Right renal cortex interstitium (tissue), 3 donors: ENCODE measurements around the gene GMDS. TPM values are rescaled to one million over a fixed set of nuclear protein-coding genes. Genes with fewer than 3 reads are reported as not detected.
A peak's percentile ranks its signal among the peaks of the same experiment; 100 is the strongest.

Source experiments
- DNase-seq, 3 donors: peaks; one replicate each; pipeline ENCODE4 v3.0.0-alpha.2; 2013; ENCODE audit warnings: low read depth in 3 of 3, low spot score in 2 of 3
- polyA plus RNA-seq, 3 donors: library from polyadenylated mRNA; unstranded; fragments of 120-200 nt; gene quantifications; one replicate each; pipeline ENCODE4 v1.2.1, GENCODE V29; 2013; ENCODE audit not compliant: insufficient read length in 3 of 3

GMDS gene
- 10 to 100 TPM; 70.8 to 90.1 (median 74.0) TPM for polyA plus RNA-seq

DNA sequence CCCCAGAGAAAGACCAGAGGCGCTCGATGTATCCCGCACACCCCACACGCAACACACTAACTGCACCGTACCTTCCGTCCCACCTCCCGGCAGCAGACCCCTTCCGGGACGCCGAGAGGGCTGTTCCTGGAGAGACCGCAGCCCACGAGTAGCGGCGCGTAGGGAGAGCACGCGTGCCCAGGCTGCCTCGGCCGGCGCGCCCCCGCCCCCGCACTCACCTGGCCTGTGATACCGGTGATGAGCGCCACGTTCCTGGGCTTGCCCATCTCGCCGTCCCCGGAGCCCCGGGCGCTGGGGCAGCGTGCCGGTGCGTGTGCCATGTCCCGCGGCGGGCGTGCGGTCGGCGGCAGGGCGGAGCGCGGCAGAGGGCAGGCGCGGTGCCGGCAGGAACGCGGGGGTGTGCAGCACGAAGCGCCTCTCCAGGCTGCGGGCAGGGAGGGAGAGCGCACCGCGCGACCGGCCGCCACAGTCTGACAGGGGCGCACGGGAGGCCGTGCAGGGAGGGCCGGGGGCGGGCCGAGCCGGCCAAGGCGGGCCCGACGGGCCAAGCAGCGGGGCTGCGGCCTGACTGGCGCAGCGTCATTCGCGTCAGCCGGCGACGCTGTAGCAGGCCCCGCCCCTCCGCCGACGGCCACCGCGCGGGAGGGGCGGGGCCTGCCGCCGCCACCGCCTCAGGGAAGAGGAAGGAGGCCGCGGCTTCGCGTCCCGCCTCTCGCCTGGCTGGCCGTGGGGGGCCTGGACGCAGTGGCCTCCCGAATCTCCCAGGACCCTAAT is at the start of gene GMDS:
Gene GMDS (minus strand): TSS at position 503 of the 774 bp plus-strand sequence.
- peak; percentile 65 to 81 (median 80) for DNase-seq

DNA sequence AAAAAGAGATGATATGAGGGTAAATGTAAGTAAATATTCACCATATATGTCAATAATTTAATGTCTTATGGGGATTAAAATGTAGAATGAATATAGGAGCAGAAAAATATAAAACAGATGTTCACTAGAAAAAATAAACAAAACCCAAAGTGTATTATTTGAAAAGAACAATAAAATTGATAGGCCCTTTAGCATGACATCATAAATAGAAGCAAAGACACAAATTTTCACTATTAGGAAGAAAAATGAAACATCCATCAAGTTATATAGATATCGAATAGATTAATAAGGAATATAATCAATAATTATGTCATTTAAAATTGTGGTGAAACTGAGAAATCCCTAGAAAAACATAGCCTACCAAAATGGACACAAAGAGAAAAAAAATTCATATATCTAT is 40.1 kb upstream of the GMDS start:
- DNase-seq = no peak

DNA sequence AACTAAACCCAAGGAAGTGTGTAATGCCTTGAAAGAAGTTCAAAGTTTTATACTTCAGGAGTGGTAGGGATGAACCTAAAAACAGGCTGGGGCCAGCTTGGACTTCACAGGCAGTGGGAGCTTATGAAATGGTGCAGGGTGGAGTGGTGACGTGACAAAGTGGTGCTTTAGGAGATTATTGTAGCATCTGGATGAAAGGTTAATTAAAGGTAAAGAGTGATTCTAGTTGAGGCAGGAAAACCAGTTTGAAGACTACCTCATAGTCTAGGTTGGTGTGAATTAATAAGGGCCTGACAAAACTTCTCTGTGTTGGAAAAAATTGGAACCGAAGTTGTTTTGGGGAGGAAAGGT is 30.5 kb upstream of the GMDS start:
- DNase-seq = no peak

DNA sequence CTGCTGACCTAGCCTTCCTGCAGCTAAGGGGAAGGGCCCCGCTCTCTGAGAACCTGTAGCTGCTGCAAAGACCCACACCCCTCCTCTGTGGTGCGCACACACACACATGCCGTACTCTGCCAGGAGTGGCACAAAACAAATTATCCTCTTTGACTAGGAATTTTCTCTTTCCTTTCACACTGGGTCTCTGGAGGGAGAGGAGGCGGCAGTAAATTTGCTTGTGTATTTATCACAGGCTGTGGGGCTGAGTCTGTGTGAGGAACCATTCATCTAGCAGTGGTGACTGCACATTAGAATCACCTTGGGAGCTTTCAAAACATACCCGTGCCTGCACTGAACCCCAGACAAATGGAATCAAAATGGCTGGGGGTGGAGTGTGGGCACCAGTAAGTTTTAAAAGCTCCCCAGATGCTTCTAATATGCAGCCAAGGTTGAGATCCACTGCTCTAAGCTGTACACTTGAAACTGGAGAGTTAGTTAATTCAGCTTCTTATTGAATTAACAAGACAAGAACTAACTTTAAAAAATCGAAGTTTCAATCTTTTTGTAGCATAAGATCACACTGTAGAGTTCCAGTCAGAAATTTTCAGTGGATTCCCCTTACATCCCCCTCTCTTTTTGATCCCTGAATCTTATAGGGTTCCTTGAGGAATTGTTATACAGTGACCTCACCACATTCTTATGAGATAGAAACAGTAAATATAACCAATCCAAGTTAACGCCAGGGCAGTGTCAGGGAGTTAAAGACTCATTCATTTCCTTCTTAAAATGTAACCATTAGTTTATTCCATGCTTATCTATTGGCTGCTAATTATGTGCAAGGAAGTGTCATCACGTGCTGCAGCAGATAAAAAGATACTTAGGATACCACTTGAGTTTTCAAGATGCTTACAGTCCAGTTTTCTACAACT is 29.8 kb upstream of the GMDS start:
- DNase-seq = no peak

DNA sequence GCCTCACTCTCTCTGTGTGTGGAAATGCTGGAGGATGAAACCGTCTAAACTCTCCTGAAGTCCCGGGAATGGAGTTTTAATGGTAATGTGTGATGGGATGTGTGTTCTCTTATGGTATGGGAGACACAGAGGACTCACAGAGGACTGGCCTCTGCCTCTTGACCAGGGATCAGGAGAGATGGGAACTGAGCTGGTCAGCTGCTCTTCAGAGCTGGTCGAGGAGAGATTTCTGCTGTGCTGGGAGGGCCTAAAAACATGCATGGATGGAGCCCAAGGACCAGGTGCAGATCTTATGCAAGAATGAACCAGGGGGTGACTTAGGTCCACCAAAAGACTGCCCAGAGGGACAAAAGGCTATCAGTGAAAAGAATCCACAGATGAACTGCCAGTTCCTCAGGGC is 27.3 kb upstream of the GMDS start:
- DNase-seq = no peak

DNA sequence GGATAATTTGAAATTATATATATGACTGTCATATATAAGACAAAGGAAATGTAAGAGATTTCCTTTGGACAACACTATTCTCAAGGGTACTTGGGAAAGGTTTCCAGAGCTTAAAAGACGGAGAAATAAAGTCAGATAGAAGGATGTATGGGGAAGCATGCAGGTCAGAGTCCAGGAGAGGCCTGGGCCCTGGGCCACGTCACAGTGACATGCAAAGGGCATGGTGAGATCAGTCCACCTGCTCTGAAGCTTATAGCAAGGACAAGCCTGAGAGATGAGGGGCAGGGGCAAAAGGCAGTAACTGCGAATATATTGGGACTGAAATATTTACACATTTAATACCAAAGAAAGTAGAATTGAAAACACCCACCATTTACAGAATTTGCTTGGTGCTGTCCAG is 24.6 kb upstream of the GMDS start:
- DNase-seq = no peak

DNA sequence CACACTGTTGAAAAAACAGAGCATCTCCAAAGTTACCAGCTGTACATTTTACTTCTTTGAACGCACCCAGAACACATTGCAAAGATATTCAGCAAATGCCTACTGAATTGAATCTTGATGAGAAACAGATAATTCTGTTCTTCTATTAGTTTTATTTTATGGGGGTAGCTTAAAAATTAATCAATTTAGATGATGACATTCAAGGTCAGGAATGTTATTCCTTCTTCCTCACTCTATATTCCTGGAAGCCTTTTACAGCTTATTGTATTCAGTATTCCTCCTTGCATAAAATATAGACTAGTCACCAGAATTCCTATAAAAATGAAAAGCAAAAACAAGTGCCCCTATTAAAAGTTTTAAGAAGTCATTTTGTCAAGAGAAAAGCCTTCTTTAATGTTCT is 21.4 kb upstream of the GMDS start:
- no peak for DNase-seq

DNA sequence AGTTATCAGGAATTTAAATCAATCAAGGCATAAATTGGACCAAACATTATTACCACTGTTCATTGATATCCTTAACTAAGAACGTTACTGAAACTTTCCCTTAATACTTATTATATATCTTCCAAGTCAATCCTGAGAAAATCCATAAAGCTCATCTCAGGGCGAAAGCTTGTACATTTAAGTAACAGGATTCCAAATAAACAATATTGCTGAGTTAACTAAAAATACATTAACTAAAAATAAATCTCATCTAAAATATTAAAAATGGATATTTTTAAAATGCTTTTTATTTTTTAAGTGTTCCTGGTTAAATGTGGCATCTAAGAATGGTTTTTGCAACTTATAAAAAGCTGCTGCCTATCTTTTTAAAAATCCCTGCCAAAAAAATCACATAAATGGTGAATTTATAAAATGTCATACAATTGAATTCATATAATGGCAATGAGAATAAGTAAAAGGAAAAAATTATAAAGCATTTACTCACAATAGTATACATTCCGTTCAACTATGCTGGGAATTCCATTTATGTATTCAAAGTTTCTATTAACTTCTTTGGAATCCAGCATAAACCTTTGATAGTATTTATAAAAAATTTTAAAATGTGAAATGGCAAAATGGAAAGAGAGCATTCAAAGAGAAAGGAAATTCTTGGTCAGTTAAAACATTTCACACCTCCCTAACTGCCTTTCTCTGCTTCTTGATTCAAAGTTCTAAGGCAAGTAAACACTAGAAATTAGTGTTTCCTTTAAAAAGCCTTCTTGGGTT is 20.8 kb upstream of the GMDS start:
- DNase-seq = no peak

DNA sequence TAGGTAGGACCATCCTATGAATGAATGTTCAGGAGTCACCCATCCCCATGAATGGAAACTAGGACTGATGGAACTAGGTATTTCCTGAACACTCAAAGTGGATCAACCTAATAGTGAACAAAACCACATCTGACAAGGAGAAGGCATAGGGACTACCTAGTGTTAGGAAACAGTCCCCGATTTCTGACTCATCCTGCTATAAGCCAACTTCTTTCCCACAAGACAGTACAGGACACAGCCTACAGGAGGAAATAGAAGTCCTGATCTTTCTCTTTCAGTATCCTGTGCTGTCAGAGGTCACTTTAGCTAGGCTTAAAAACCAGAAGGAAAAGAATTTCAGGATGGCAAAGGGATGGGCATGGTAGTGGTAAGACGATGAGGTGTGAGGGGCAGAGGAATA is 19.5 kb upstream of the GMDS start:
- no peak for DNase-seq

DNA sequence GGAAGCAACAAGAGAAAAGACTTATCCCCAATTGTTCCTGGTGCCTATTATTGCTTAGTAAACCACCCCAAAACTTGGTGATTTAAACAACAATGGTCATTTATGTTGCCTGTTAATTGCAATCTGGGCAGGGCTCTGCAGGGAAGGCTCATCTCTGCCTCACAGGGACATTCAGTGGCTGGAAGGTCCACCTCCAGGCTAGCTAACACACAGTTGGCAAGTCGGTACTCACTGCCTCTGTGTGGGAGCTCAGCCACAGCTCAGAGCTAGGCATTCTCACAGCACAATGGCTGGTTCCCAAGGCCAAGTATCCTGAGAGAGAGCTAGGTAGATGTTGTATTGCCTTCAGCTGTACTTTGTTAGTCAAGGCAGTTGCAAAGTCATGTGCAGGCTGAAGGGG is 18.5 kb upstream of the GMDS start:
- DNase-seq = no peak

DNA sequence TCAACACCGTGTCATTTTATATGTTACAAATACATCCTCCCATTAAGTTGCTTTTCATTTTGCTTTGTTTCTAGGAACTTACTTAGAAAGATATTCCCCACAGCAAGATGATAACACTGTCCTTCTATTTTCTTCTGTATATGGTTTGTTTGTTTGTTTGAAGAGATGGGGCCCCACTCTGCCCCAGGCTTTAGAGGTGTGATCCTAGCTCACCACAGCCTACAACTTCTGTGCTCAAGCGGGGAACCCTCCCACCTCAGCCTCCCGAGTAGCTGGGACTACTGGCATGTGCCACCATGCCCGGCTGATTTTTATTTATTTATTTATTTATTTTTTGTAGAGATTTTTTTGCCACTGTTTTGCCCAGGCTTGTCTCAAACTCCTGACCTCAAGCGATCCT is 14.2 kb upstream of the GMDS start:
- DNase-seq = no peak

DNA sequence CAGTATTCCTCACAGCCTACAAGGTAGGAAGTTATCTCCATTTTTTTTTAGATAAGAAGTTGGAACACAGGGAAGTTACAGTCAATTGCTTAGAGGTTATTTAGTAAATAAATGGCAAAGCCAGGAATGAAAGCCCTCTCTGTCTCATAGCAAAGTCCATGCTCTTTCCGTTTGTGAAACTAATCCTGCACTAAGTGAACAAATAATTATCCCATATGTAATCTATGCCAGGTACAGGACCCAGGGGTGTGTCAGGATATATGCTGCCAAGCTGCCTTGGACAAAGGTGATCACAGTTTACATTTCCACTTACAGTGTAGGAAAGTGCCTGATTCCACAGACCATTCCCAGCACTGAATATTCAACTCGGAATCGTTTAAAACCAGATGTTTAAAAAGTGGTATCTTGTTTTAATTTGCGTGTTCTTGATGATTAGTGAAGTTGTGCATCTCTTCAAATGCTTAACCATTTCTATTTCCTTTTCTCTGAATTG is 13.6 kb upstream of the GMDS start:
- no peak for DNase-seq

DNA sequence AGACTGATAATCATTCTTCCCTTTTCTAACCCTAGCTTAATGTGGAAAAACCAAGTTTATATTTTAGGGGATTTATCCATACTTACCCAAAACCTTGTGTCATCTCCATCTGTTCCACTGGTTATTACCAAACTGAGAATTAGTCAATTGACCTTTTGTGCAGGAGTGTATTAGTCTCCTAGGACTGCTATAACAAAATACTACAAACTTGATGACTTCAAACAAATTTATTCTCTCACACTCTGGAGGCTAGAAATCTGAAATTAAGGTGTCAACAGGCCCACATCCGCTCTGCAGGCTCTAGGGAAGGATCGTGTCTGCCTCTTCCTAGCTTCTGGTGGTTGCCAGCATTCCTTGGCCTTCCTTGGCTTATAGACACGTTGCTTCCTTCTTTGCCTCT is 12.7 kb upstream of the GMDS start:
- DNase-seq = no peak

DNA sequence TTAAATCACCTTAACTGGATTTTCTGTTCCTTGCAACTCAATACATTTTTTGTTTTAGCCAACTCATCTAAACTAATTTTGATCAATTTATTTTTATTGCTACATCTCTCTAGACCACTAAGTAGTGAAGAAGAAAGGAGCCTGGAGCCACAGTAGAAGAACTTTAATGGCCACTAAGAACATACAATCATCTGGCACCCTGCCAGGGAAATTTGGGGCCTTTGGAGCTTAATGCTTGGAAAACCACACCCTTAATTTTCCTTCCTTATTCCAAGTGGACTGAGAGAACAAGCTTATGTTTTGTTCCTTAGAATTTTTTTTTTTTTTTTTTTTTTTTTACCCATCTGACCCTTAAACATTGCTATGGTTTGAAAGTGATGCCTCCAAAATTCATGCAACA is 12.0 kb upstream of the GMDS start:
- no peak for DNase-seq

DNA sequence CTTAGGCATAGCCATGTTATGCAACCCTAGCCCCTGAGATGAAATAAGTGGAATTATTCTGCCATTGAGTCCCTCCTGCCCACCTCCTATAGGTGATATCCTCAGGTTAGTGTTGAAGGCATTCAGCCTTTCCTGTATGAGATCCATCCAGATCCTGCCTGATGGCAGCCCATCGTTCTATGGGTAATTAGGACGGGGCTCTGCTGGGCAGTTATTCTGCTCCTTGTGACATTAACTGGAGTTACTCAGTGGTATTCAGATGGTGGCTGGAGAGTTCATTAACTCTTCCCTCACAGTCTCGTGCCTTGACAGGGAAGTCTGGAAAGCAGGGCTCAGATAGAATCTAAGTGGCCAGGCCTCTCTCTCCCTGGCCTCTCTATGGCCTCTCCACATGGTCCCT is 9.3 kb upstream of the GMDS start:
- DNase-seq = no peak

DNA sequence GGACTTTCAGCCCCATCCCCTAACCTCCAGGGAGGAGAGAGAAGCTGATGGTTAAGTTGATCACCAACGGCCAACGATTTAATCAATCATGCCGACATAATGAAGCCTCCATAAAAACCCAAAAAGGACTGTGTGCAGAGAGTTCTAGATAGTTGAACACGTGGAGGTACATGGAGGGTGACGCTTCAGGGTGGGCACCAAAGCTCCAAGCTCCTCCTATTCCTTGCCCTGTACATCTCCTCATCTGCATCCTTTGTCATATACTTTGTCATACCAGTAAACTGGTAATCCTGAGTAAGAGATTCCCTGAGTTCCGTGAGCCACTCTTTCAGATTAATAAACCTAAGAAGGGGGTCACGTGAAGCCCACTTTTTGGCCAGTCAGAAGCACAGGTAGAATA is 3.7 kb upstream of the GMDS start:
- no peak for DNase-seq

DNA sequence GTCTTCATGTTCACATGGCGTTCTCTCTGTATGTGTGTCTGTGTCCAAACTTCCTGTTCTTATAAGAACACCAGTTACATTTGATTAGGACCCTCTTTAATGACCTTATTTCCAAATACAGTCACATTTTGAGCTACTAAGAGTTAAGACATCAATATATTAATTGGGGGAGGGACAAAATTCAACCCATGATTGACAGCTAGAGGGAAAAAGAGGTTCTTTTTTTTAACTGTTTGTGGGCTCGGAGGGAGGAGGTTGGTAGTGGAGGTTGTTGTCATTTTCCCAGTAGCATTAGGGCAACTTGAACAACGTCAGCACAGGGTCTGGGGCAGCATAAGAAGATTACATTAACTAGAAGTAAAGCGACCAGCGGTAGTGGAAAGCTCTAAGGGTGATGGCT is 2.3 kb upstream of the GMDS start:
- DNase-seq = no peak

DNA sequence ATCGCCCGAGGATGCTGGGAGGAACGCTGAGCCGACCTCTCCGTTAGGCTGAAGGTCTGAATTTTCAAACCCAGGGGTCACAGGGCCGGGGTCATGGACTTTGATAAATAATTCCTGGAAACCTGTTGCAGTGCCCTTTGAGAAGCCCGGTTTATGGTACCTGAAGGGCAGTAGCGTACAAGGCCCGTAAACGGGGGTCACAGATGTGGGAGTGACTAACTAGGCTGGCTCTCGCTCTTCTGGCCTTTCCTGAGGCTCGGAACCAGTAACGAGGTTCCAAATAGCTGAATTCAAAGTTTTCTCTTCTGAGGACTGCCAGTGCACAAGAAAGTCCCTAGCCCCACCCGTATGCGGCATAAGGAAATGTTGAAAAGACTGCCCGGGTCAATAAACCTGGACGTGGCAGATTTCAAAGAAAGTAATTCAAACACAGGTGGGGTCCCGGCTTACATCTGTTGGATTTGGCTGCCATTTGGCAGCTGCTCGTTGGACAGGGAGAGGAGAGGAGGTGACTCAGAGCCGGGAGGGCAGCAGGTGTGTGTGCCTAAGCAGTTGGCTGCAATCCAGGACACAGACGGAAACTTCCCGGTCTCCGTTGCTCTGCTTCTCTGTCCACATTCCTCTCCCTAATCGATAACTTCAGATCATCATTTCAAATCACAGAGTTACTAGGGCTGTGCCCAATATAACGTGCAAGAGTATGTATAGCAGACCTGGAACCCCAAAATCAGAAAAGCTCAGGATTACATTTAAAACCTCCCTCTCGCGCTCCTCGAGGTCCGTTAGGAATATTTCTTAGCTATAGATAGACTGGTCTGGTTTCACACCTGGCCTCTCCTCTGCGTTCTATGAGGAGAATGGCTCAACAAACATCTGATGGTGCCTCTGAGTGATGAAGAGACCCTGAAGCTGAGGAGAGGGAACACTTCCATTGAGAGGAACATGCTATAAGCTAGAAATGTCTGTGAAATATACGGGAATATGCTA is 765 bp upstream of the GMDS start:
- DNase-seq = peak; percentile 44 to 65 (median 51)

DNA sequence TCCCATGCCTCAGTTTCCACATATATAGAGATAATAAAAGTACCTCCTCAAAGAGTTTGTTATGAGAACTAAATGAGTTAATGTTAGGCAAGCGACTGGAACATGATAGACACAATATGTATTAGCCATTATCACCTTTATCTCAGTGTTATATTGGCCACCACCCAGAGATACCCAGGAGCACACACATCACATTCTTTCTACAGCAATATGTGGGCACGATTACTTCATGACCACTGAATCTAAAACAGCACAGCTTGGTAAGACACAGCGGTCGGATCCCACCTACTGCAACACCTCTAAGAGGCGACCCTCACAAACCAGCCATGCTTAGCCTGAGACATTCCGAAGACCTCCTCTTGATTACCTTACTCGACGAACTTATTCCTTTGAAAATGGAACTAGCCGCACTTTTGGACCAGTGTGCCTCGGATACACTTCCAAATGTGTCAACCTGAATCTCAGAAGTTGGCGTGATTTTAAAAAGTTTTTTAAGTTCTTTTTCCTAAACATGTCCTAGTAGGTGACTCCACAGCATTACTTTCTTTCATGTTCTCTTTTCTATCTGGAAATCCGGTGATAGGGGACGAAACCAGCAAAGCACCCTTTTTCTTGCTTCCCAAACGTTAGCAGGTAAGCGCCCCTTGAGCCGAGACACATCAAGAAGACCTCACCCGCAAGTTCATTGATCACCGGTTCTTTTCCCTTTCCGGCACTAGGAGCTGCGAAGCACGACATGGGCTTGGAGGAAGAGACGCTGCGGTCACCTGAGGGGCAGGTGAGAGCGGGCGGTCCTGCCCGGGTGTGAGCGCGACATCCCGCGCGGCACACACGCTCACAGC is 923 bp downstream of the GMDS start:
- peak in 1 of 3 donors; percentile 19 for DNase-seq
